ENCODE results near the gene TP53RK. TPM values are rescaled to one million over a fixed set of nuclear protein-coding genes. Genes with fewer than 3 reads are reported as not detected.
A peak's percentile ranks its signal among the peaks of the same experiment; 100 is the strongest.

Gene TP53RK
- polyA plus RNA-seq, 4 donors: 9.4 to 12.4 (median 10.2) TPM

- WGBS, 3 donors: 74 to 82% (median 77%) methylated on average over 3 of the region's 3 CpGs
- Histone ChIP-seq H3K27ac (ENCODE audit: low read depth in 1 of 3, low read length in 2 of 3) (no peak overlapping the region), H3K9me3 (ENCODE audit: control insufficient read depth in 2 of 2, insufficient read depth in 1 of 2, low read depth in 1 of 2, low read length in 1 of 2) (peaks cover 0 to 3% of the 10 kb centered on the region in 2 donors), H3K27me3 (ENCODE audit: control insufficient read depth in 3 of 3, insufficient read depth in 3 of 3, low read length in 3 of 3) (no peaks in the 10 kb centered on the region), H3K4me1 (ENCODE audit: control insufficient read depth in 3 of 3, insufficient read depth in 2 of 3, low read depth in 1 of 3, low read length in 2 of 3) (no peaks in the 10 kb centered on the region), H3K36me3 (ENCODE audit: control insufficient read depth in 3 of 3, insufficient read depth in 2 of 3, low read depth in 1 of 3, low read length in 3 of 3) (no peaks in the 10 kb centered on the region), H3K4me3 (ENCODE audit: low read depth in 1 of 3, low read length in 3 of 3) (no peak overlapping the region)
- no peak for DNase-seq
- no peak for FAIRE-seq
Measured at GRCh38 chr20:46696791-46697279, 7.6 kb upstream of the TP53RK start.

- 18 to 34% (median 29%) methylated on average over 3 of the region's 3 CpGs for WGBS, 3 donors
- Histone ChIP-seq H3K4me3 (ENCODE audit: low read depth in 1 of 3, low read length in 3 of 3) (no peak overlapping the region), H3K9me3 (ENCODE audit: control insufficient read depth in 2 of 2, insufficient read depth in 1 of 2, low read depth in 1 of 2, low read length in 1 of 2) (peaks cover 0 to 3% of the 10 kb centered on the region in 2 donors), H3K27ac (ENCODE audit: low read depth in 1 of 3, low read length in 2 of 3) (no peak overlapping the region), H3K4me1 (ENCODE audit: control insufficient read depth in 3 of 3, insufficient read depth in 2 of 3, low read depth in 1 of 3, low read length in 2 of 3) (no peaks in the 10 kb centered on the region), H3K36me3 (ENCODE audit: control insufficient read depth in 3 of 3, insufficient read depth in 2 of 3, low read depth in 1 of 3, low read length in 3 of 3) (no peaks in the 10 kb centered on the region), H3K27me3 (ENCODE audit: control insufficient read depth in 3 of 3, insufficient read depth in 3 of 3, low read length in 3 of 3) (no peaks in the 10 kb centered on the region)
- DNase-seq: no peak
- no peak for FAIRE-seq
Measured at GRCh38 chr20:46695892-46696291, 6.6 kb upstream of the TP53RK start.

GRCh38 chr20:46694484-46694883 lies 5.2 kb upstream of the TP53RK start:
- WGBS, 3 donors: 51 to 75% (median 72%) methylated on average over 2 of the region's 2 CpGs
- FAIRE-seq: no peak
- H3K27ac ChIP-seq (ENCODE audit: low read depth in 1 of 3, low read length in 2 of 3): no peak overlapping the region
- peak in 1 of 2 donors; percentile 23 for DNase-seq
- no peak overlapping the region for H3K4me3 ChIP-seq (ENCODE audit: low read depth in 1 of 3, low read length in 3 of 3)
- no peaks in the 10 kb centered on the region for H3K4me1 ChIP-seq (ENCODE audit: control insufficient read depth in 3 of 3, insufficient read depth in 2 of 3, low read depth in 1 of 3, low read length in 2 of 3)
- H3K27me3 ChIP-seq (ENCODE audit: control insufficient read depth in 3 of 3, insufficient read depth in 3 of 3, low read length in 3 of 3): no peaks in the 10 kb centered on the region
- peaks cover 0 to 1% of the 10 kb centered on the region in 2 donors for H3K9me3 ChIP-seq (ENCODE audit: control insufficient read depth in 2 of 2, insufficient read depth in 1 of 2, low read depth in 1 of 2, low read length in 1 of 2)
- H3K36me3 ChIP-seq (ENCODE audit: control insufficient read depth in 3 of 3, insufficient read depth in 2 of 3, low read depth in 1 of 3, low read length in 3 of 3): no peaks in the 10 kb centered on the region

GRCh38 chr20:46691196-46691595 lies 2.0 kb upstream of the TP53RK start:
- peaks cover 0 to 6% (median 5%) of the 10 kb centered on the region in 3 donors for H3K4me1 ChIP-seq (ENCODE audit: control insufficient read depth in 3 of 3, insufficient read depth in 2 of 3, low read depth in 1 of 3, low read length in 2 of 3)
- no peak overlapping the region for H3K4me3 ChIP-seq (ENCODE audit: low read depth in 1 of 3, low read length in 3 of 3)
- no peak for FAIRE-seq
- H3K9me3 ChIP-seq (ENCODE audit: control insufficient read depth in 2 of 2, insufficient read depth in 1 of 2, low read depth in 1 of 2, low read length in 1 of 2): no peaks in the 10 kb centered on the region
- peaks cover 0 to 2% (median 0%) of the 10 kb centered on the region in 3 donors for H3K36me3 ChIP-seq (ENCODE audit: control insufficient read depth in 3 of 3, insufficient read depth in 2 of 3, low read depth in 1 of 3, low read length in 3 of 3)
- H3K27ac ChIP-seq (ENCODE audit: low read depth in 1 of 3, low read length in 2 of 3): no peak overlapping the region
- DNase-seq: no peak
- WGBS, 3 donors: 60 to 76% (median 61%) methylated on average over 4 of the region's 4 CpGs
- no peaks in the 10 kb centered on the region for H3K27me3 ChIP-seq (ENCODE audit: control insufficient read depth in 3 of 3, insufficient read depth in 3 of 3, low read length in 3 of 3)

GRCh38 chr20:46690219-46691106 lies 1.2 kb upstream of the TP53RK start:
- no peak for FAIRE-seq
- H3K9me3 ChIP-seq (ENCODE audit: control insufficient read depth in 2 of 2, insufficient read depth in 1 of 2, low read depth in 1 of 2, low read length in 1 of 2): no peaks in the 10 kb centered on the region
- peak overlapping the region; percentile 33 to 85 (median 74) for H3K4me3 ChIP-seq (ENCODE audit: low read depth in 1 of 3, low read length in 3 of 3)
- 47 to 55% (median 54%) methylated on average over 13 of the region's 13 CpGs for WGBS, 3 donors
- H3K4me1 ChIP-seq (ENCODE audit: control insufficient read depth in 3 of 3, insufficient read depth in 2 of 3, low read depth in 1 of 3, low read length in 2 of 3): peaks cover 0 to 6% (median 5%) of the 10 kb centered on the region in 3 donors
- H3K27me3 ChIP-seq (ENCODE audit: control insufficient read depth in 3 of 3, insufficient read depth in 3 of 3, low read length in 3 of 3): no peaks in the 10 kb centered on the region
- peak overlapping the region in 1 of 3 donors; percentile 88 for H3K27ac ChIP-seq (ENCODE audit: low read depth in 1 of 3, low read length in 2 of 3)
- H3K36me3 ChIP-seq (ENCODE audit: control insufficient read depth in 3 of 3, insufficient read depth in 2 of 3, low read depth in 1 of 3, low read length in 3 of 3): peaks cover 0 to 2% (median 0%) of the 10 kb centered on the region in 3 donors
- DNase-seq: peak in 1 of 2 donors; percentile 45

GRCh38 chr20:46689754-46690085 lies 476 bp upstream of the TP53RK start:
- H3K9me3 ChIP-seq (ENCODE audit: control insufficient read depth in 2 of 2, insufficient read depth in 1 of 2, low read depth in 1 of 2, low read length in 1 of 2): no peaks in the 10 kb centered on the region
- FAIRE-seq (no peak), DNase-seq (no peak)
- peak overlapping the region; percentile 33 to 85 (median 74) for H3K4me3 ChIP-seq (ENCODE audit: low read depth in 1 of 3, low read length in 3 of 3)
- peaks cover 0 to 6% (median 5%) of the 10 kb centered on the region in 3 donors for H3K4me1 ChIP-seq (ENCODE audit: control insufficient read depth in 3 of 3, insufficient read depth in 2 of 3, low read depth in 1 of 3, low read length in 2 of 3)
- 0 to 1% (median 1%) methylated on average over 12 of the region's 12 CpGs for WGBS, 3 donors
- peak overlapping the region; percentile 57 to 99 (median 88) for H3K27ac ChIP-seq (ENCODE audit: low read depth in 1 of 3, low read length in 2 of 3)
- H3K36me3 ChIP-seq (ENCODE audit: control insufficient read depth in 3 of 3, insufficient read depth in 2 of 3, low read depth in 1 of 3, low read length in 3 of 3): peaks cover 0 to 5% (median 0%) of the 10 kb centered on the region in 3 donors
- no peaks in the 10 kb centered on the region for H3K27me3 ChIP-seq (ENCODE audit: control insufficient read depth in 3 of 3, insufficient read depth in 3 of 3, low read length in 3 of 3)

- peak overlapping the region; percentile 74 to 91 (median 85) for H3K4me3 ChIP-seq (ENCODE audit: low read depth in 1 of 3, low read length in 3 of 3)
- H3K36me3 ChIP-seq (ENCODE audit: control insufficient read depth in 3 of 3, insufficient read depth in 2 of 3, low read depth in 1 of 3, low read length in 3 of 3): peaks cover 0 to 5% (median 0%) of the 10 kb centered on the region in 3 donors
- no peak for FAIRE-seq
- no peaks in the 10 kb centered on the region for H3K27me3 ChIP-seq (ENCODE audit: control insufficient read depth in 3 of 3, insufficient read depth in 3 of 3, low read length in 3 of 3)
- no peaks in the 10 kb centered on the region for H3K9me3 ChIP-seq (ENCODE audit: control insufficient read depth in 2 of 2, insufficient read depth in 1 of 2, low read depth in 1 of 2, low read length in 1 of 2)
- DNase-seq: peak; percentile 43 to 47
- WGBS, 3 donors: 7 to 13% (median 9%) methylated on average over 20 of the region's 20 CpGs
- peak overlapping the region; percentile 93 to 99 (median 97) for H3K27ac ChIP-seq (ENCODE audit: low read depth in 1 of 3, low read length in 2 of 3)
- peaks cover 0 to 9% (median 6%) of the 10 kb centered on the region in 3 donors for H3K4me1 ChIP-seq (ENCODE audit: control insufficient read depth in 3 of 3, insufficient read depth in 2 of 3, low read depth in 1 of 3, low read length in 2 of 3)
Measured at GRCh38 chr20:46688151-46689081, 828 bp downstream of the TP53RK start.
